Fibroblast of skin of back (primary cell): ENCODE results near the gene ANKRD40CL.
A peak's percentile ranks its signal among the peaks of the same experiment; 100 is the strongest.

ENCODE experiments used
- DNase-seq: peaks from one replicate; pipeline ENCODE4 v3.0.0-alpha.2; 2013

ANKRD40CL gene

GRCh38 chr17:50787106-50787505 lies 19.8 kb upstream of the ANKRD40CL start:
- DNase-seq = no peak

- no peak for DNase-seq
Observed at GRCh38 chr17:50785946-50786570, 18.7 kb upstream of the ANKRD40CL start.

GRCh38 chr17:50785126-50785525 lies 17.8 kb upstream of the ANKRD40CL start:
- no peak for DNase-seq

GRCh38 chr17:50783905-50784304 lies 16.6 kb upstream of the ANKRD40CL start:
- DNase-seq = no peak

GRCh38 chr17:50783193-50783660 lies 15.9 kb upstream of the ANKRD40CL start:
- DNase-seq = peak; percentile 76

- DNase-seq = no peak
Observed at GRCh38 chr17:50781167-50781566, 13.8 kb upstream of the ANKRD40CL start.

GRCh38 chr17:50779747-50780353 lies 12.5 kb upstream of the ANKRD40CL start:
- DNase-seq = no peak

- DNase-seq = no peak
Observed at GRCh38 chr17:50778988-50779387, 11.7 kb upstream of the ANKRD40CL start.

- no peak for DNase-seq
Observed at GRCh38 chr17:50778471-50778870, 11.2 kb upstream of the ANKRD40CL start.

GRCh38 chr17:50775926-50776325 lies 8.6 kb upstream of the ANKRD40CL start:
- DNase-seq = no peak

GRCh38 chr17:50774225-50774803 lies 7.0 kb upstream of the ANKRD40CL start:
- no peak for DNase-seq

GRCh38 chr17:50771991-50772785 lies 4.9 kb upstream of the ANKRD40CL start:
- no peak for DNase-seq

- no peak for DNase-seq
Observed at GRCh38 chr17:50770346-50770745, 3.0 kb upstream of the ANKRD40CL start.

- no peak for DNase-seq
Observed at GRCh38 chr17:50769884-50770283, 2.6 kb upstream of the ANKRD40CL start.

GRCh38 chr17:50768346-50768761 lies 1.0 kb upstream of the ANKRD40CL start:
- DNase-seq = no peak

GRCh38 chr17:50767030-50767429 lies 288 bp downstream of the ANKRD40CL start:
- DNase-seq = no peak

GRCh38 chr17:50766222-50767023 lies 895 bp downstream of the ANKRD40CL start:
- no peak for DNase-seq

GRCh38 chr17:50765454-50766221 lies 1.7 kb downstream of the ANKRD40CL start:
- no peak for DNase-seq

- DNase-seq = no peak
Observed at GRCh38 chr17:50764734-50765149, 2.6 kb downstream of the ANKRD40CL start.

- no peak for DNase-seq
Observed at GRCh38 chr17:50763716-50764475, 3.4 kb downstream of the ANKRD40CL start.

- no peak for DNase-seq
Observed at GRCh38 chr17:50762177-50762576, 5.1 kb downstream of the ANKRD40CL start.
